HG03159 (cell line): ENCODE results near the gene NPAS4.
"Not testable (repeated sequence)": the region's sequence is repeated elsewhere in the genome, so short reads cannot be mapped to it uniquely, and the experiment has no call there.

ENCODE experiments used
- ATAC-seq: cut with Tn5 transposase; IDR thresholded peaks from one replicate; pipeline ENCODE4 v1.9.1; 2021; ENCODE audit warnings: mild to moderate bottlenecking, moderate library complexity; ENCODE audit not compliant: unreplicated experiment

The NPAS4 gene

DNA sequence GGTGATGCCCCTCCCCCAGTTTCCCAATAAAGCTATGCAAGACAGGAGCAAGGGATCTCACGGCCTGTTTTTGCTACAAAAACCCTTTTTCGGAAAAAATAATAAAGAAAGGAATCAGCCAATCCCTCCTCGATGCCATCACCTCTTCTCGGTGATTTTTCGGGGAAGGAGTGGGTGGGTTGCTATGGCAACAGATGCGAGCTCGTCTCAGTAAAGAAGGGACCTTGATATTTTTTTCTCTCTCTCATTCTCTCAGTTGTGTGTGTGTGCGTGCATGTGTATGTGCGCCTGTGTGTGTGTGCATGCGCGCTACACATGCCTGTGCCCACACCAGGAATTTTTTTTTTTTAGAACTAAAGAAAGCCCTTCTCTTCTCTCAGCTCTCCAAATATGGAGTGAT, 3.8 kb upstream of the NPAS4 start:
- no peak for ATAC-seq

DNA sequence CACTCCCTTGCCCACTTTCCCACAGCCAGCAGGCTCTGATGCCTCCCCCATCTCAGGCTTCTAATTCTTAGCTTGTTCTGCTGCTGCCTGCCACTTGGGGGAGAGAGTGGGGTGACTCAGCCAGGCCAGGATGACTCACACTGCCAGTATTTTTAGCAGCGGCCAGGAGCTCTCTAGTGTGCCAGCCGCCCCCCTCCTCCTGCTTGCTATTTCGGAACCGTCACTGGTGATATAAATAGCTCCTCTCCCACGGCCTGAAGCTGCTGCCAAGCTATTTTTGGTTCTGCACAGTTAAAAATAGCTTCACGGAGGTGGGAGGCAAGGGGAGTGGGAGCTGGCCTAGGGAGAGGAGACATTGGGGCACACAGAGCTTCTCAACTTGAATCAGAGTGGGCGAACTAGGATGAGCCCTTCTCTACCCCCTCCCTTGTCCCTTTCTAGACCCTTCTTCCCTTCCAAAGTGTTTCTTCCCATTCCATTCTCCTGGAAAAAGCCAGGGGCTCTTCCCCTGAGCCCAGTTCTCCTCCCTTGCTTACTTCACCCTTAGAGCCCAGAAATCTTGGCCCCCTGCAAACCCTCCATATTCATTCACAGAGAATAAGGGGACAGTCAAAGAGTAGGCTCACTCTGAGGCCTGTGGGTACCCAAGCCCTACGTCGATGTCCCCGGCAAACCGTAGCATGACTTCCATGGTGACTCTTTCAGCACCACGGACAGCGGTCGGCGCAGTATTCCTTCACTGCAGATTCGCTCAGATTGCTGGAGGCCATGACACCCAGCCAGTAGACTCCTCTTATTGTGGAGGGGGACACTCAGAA, 2.5 kb upstream of the NPAS4 start:
- ATAC-seq: no peak

DNA sequence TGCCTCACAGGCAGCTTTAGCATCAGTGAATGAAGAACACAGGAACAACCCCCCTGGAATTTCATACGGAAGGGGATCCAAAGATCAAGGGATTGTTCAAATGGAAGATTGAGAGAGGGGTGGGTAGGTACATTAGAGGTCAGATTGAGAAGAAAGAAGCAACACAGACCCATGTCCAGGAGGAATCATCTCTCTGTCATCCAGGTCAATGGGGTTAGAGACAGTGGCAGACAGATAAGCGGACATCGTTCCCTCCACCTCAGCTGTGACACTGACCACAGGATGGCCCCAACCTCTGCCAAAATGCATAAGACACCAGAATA, 1.9 kb upstream of the NPAS4 start:
- no peak for ATAC-seq

DNA sequence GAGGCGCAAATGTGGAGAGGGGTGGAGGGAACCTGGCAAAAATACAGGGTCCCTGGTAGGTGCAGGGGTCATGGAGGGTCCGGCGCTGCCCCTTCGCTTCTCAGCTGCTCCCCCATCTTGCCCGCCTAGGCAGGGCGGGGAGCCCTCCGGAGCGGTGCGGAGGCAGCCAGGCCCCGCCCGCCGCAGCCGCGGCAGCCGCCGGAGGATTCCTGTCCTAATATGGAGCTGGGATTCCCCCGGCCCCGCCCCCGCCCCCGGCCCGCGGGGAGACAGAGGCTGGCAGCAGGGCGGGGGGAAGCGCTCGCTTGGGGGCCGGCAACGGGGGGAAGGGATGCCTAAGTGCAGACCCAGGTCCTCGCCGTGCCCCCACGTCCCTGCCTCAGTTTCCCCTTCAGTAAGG, 1.0 kb upstream of the NPAS4 start:
- no peak for ATAC-seq

DNA sequence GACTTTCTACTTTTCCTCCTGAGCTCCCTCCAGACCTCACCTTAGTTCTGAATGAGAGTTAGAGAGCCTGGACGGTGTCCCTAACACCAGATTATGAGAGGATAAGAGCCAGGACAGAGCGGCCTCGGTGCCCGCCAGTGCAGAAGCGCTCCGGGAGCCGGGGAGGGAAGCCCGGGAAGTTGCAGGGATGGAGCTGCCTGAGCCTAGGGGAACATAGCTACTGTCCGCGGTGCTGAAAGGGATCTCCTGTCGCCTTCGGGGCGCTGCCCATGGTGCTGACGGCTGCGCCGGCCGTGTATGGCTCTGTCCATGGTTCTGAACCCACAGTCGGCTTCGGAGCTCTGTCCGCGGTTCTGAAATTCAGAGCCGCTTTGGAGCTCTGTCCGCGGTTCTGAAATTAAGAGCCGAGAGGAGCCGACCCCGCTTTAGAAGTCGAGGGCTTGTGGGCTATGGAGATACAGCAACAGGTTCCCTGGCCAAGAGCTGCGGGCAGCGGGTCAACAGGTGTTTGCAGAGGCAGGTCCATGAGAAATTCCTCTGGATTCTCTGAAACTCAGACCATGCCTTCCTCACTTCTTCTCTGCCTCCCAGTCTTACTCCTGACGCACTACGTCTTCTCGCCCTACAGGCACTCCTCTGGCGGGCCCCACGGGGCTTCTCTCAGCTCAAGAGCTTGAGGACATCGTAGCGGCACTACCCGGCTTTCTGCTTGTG, 814 bp downstream of the NPAS4 start:
- peak; percentile 62 for ATAC-seq

DNA sequence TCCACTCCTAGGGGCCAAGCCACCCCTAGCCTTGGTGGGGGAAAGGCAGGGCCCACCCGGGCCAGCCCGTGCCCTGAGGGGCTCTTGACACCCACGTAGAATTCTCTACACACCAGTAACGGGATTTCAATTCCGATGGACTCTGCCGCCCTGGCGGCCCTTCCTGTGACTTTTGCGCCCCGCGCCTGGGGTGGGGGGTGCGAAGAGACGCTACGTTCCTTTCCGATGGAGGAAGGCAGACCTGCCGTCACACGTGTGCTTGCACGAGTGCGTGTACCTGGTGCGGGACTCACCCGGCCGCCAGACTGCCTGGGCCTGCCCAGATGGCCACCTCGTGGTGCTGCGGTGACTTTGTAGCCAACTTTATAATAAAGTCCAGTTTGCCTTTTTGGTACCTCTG, 5.5 kb downstream of the NPAS4 start:
- ATAC-seq: no peak

DNA sequence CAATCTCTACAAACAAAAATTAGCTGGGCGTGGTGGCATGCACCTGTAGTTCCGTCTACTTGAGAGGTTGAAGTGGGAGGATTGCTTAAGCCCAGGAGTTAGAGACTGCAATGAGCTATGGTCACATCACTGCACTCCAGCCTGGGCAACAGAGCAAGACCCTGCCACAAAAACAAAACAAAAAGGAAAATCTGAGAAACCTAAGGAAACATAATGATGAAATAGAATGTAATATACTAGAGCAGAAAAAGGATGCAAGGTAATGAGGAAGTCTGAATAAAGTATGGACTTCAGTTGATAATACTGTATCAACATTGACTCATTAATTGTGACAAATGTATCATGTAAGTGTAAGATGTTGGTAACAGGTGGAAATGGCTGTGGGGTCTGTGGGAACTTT, 8.1 kb downstream of the NPAS4 start:
- ATAC-seq: no peak

- no peak for ATAC-seq
Observed at GRCh38 chr11:66429983-66430602, 9.3 kb downstream of the NPAS4 start.

- ATAC-seq: not testable (repeated sequence)
Observed at GRCh38 chr11:66431287-66431686, 10.5 kb downstream of the NPAS4 start.

DNA sequence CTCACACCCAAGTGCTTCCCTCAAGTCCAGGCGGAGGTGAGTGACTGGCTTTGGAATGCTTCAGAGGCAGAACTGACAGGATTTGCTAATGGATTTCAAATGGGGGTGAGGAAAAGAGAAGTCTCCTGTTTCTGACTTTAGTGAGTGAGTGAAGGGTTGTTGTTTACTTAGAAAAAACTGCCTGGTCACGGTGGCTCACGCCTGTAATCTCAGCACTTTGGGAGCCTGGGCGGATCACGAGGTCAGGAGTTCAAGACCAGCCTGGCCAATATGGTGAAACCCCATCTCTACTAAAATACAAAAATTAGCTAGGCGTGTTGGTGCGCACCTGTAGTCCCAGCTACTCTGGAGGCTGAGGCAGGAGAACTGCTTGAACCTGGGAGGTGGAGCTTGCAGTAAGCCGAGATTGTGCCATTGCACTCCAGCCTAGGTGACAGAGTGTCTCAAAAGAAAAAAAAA, 11.1 kb downstream of the NPAS4 start:
- ATAC-seq: not testable (repeated sequence)

DNA sequence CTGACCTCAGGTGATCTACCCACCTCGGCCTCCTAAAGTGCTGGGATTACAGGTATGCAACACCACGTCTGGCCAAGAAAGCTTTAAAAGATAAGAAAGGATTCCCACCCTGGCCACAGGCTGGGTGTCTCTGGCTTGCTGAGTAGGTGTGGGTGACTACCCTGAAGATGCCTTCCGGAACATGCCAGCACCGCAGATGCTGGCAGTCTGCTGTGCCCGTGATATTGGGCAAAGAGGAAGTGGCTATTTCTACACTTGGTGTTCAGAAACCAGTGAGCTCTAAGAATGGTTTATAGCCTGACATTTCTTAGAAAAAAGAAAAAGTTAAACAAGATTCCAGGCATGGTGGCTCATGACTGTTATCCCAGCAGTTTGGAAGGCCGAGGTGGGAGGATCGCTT, 11.8 kb downstream of the NPAS4 start:
- no peak for ATAC-seq

DNA sequence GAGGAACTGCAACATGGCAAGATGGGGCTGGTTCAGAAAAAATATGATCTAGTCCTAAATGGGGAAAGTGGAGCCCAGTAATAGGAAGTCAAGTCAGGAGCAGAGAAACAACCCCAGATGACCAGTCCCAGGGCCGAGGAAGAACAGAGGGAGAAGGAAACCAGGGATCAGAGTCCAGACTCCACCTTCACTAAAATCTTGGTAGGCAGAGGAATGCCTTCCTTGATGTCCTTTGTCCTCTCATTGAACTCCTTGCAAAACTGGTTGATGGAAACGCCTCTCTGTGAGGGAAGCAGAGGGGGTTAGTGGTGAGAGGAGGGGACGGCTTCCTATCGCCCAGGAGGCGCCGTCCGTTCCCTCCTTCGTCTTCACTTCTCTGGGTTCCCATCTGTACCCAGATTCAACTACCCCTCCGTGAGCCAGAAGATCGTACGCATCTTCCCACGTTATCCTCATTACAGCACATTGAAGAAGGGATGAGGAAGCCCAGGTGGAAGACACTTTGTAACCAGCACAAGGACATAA, 17.2 kb downstream of the NPAS4 start:
- ATAC-seq: no peak

DNA sequence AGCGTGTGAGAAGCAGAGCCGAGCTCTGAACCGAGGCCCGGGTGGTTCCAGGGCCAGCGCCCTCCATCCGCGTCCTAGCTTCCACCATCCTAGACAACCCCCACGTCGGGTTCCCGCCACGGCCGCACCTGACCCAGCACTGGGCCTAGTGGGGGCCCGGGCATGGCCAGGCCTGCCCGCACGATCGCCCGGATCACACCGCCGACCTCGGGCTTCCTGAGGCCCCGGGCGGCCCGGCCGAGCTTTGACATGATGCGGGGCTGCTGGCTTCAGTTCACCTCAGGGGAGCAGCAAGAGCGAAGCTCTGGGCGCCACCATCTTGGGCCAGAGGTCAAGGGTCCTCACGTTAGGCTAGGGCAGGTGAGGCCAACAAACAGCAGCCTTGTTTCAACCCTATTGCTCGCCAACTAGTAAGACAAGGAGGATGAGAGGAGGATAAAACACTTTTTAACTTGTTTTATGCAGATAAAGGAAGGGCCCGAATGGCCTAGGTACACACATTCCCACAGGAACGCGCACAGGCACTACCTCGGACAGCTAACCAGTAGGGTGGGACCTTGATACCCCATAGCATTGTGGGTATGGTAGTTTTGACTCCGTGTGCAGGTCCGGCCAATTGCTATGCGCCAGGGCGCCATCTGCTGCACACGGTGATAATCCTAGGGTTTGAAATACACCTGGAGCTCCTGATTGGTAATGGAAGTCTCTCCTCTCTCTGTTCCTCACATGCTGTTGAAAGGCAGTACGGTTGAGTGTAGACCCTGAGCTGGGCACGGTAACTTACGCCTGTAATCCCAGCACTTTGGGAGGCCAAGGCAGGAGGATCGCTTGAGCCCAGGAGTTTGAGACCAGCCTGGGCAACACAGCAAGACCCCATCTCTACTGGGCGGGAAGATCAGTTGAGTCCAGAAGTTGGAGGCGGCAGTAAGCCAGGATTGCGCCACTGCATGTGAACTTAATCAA, 17.9 kb downstream of the NPAS4 start, which contains the start of gene MRPL11:
TSS of gene MRPL11 (minus strand) at position 345 of the 963 bp plus-strand sequence. CDS start at position 251, 94 bp downstream.
- ATAC-seq: peak; percentile 97

- ATAC-seq: not testable (repeated sequence)
Observed at GRCh38 chr11:66440101-66440939, 19.5 kb downstream of the NPAS4 start.

- not testable (repeated sequence) for ATAC-seq
Observed at GRCh38 chr11:66440940-66441282, 20.1 kb downstream of the NPAS4 start.

DNA sequence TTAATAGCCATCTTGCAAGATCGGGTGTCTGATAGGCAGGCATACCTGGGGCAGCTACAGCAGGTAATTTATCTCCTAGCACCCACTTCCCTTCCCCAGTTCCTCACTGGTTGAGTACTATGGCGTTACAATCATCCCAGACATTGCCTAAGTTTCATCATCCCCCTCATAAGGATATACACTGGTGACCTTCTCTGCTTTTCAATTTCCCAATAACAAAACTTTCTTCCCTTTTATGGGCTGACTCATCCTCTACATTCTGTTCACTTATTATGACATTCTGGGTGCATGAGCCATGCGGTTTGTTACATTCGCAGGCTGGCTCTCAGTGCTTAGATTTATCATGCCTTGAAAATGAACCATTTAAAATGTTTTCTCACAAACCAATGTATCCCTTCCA, 22.8 kb downstream of the NPAS4 start:
- no peak for ATAC-seq

GRCh38 chr11:66447012-66447411, 26.2 kb downstream of the NPAS4 start:
- no peak for ATAC-seq

- no peak for ATAC-seq
Observed at GRCh38 chr11:66448523-66448922, 27.7 kb downstream of the NPAS4 start.

DNA sequence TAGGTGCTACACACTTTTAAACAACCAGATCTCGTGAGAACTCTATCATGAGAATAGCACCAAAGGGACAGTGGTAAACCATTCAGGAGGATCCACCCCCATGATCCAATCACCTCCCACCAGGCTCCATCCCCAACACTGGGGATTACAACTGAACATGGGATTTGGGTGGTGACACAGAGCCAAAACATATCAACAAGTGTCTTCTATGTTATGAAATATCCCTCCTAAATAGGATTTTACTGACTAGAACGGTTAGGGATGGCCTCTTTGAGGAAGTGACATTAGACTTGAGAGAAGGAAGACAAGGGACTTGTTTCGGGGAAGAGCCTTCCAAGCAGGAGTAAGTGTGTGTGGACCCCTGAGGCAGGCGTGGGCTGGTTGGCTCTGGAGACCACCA, 29.7 kb downstream of the NPAS4 start:
- no peak for ATAC-seq

DNA sequence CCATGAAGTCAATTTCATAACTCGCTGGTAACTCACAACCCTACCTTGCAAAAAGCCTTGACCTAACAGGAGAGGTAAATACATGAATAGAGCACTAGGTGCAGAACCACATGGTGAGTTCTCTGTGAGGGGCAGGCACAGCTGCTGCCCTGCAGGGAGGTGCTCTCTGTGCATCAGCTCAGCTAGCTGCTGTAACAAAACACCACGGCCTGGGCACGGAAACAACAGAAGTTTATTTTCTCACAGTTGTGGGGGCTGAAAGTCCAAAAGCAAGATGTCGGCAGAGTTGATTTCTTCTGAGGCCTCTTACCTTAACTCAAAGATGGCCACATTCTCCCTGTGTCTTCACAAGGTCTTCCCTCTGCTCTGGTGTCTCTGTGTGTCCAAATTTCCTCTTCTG, 30.8 kb downstream of the NPAS4 start:
- ATAC-seq: no peak
